ENCODE data around the gene OR10H4.
"Not testable (repeated sequence)": the region's sequence is repeated elsewhere in the genome, so short reads cannot be mapped to it uniquely, and the experiment has no call there.

The OR10H4 gene

DNA sequence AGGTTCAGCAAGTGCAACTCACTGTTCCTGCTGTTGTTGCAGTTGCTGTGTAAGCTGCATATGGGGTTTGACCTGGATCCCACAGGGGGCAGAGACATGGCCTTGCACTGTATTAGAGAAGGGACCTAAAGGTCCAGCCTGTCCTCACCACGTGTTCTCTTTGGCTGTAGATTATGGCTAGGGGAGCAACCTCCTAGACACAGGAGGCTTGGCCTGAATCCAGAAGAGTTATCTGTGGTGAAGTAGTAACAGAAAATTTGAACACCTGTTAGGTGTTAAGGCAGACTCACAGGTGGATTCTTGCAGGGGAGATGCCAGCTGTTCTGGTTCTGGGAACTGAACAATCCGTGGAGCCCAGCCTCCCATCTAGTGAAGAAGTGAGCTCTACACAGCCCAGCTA is 11.0 kb upstream of the OR10H4 start:
- H3K9me3 ChIP-seq (ENCODE audit: control insufficient read depth, insufficient read depth, low read length), result peaks cover 32% of the 10 kb centered on the region

GRCh38 chr19:15944401-15944800 is 4.4 kb upstream of the OR10H4 start:
- Histone ChIP-seq H3K9me3 (ENCODE audit: control insufficient read depth, insufficient read depth, low read length) (peaks cover 14% of the 10 kb centered on the region), H3K4me3 (ENCODE audit: low read length) (no peak overlapping the region), H3K36me3 (ENCODE audit: control insufficient read depth, insufficient read depth, low read length) (no peaks in the 10 kb centered on the region), H3K4me1 (ENCODE audit: control insufficient read depth, insufficient read depth, low read length) (no peaks in the 10 kb centered on the region), H3K27me3 (ENCODE audit: control insufficient read depth, insufficient read depth, low read length) (no peaks in the 10 kb centered on the region), H3K27ac (ENCODE audit: low read length) (no peak overlapping the region)
- DNase-seq (ENCODE audit: low read depth, low spot score), result no peak
- no CpG with 5 or more reads among the region's 4 CpGs for WGBS (ENCODE audit: insufficient coverage, insufficient read length)

More for the DNA sequence above, 11.0 kb upstream of the OR10H4 start:
- DNase-seq (ENCODE audit: low read depth, low spot score), result no peak
- H3K4me3 ChIP-seq (ENCODE audit: low read length), result no peak overlapping the region
- no CpG with 5 or more reads among the region's 2 CpGs for WGBS (ENCODE audit: insufficient coverage, insufficient read length)
- H3K4me1 ChIP-seq (ENCODE audit: control insufficient read depth, insufficient read depth, low read length), result no peaks in the 10 kb centered on the region
- H3K27me3 ChIP-seq (ENCODE audit: control insufficient read depth, insufficient read depth, low read length), result no peaks in the 10 kb centered on the region
- no peaks in the 10 kb centered on the region for H3K36me3 ChIP-seq (ENCODE audit: control insufficient read depth, insufficient read depth, low read length)
- H3K27ac ChIP-seq (ENCODE audit: low read length), result no peak overlapping the region

DNA sequence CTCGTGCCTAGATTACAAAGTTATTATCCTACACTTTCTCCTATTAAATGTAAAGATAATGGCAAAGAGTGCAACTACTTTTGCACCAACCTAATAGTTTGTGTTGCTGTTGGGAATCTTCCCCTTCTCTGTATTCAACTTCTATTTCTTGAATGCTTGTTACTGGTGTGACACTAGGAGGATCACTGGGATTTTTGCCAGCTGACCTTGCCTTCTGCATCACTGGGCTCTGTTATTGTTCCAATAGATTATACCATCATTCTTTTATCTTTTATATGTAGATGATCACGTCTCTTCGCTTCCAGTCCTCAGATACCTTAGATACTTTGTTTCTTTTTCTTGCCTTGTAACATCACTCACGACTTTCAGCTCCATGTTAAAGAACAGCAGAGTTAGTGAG is 3.5 kb upstream of the OR10H4 start:
- H3K9me3 ChIP-seq (ENCODE audit: control insufficient read depth, insufficient read depth, low read length), result peaks cover 9% of the 10 kb centered on the region
- no peaks in the 10 kb centered on the region for H3K27me3 ChIP-seq (ENCODE audit: control insufficient read depth, insufficient read depth, low read length)
- H3K27ac ChIP-seq (ENCODE audit: low read length), result no peak overlapping the region
- no peaks in the 10 kb centered on the region for H3K4me1 ChIP-seq (ENCODE audit: control insufficient read depth, insufficient read depth, low read length)
- WGBS (ENCODE audit: insufficient coverage, insufficient read length), result no CpG with 5 or more reads among the region's 4 CpGs
- H3K4me3 ChIP-seq (ENCODE audit: low read length), result no peak overlapping the region
- DNase-seq (ENCODE audit: low read depth, low spot score), result no peak
- no peaks in the 10 kb centered on the region for H3K36me3 ChIP-seq (ENCODE audit: control insufficient read depth, insufficient read depth, low read length)

DNA sequence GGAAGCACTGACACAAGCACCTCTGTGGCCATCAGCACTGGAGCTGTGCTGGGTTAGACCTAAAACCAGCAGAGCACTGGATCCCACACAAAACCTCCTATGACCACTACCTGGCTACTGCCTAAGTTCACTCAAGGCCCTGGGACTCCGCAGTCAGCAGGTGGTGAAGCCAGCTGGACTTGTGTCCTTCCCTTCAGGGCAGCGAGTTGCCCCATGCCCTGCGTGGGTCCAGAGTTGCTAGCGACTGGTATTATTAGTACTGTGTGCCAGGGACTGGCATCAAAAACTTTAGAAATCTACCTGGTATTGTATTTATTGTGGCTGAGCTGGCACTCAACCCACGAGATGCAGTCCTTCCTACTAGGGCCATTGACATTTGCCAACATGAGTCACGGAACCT is 6.0 kb downstream of the OR10H4 start:
- Histone ChIP-seq H3K9me3 (ENCODE audit: control insufficient read depth, insufficient read depth, low read length) (peaks cover 9% of the 10 kb centered on the region), H3K27ac (ENCODE audit: low read length) (no peak overlapping the region), H3K36me3 (ENCODE audit: control insufficient read depth, insufficient read depth, low read length) (no peaks in the 10 kb centered on the region), H3K4me3 (ENCODE audit: low read length) (no peak overlapping the region), H3K27me3 (ENCODE audit: control insufficient read depth, insufficient read depth, low read length) (no peaks in the 10 kb centered on the region), H3K4me1 (ENCODE audit: control insufficient read depth, insufficient read depth, low read length) (no peaks in the 10 kb centered on the region)
- WGBS (ENCODE audit: insufficient coverage, insufficient read length), result no CpG with 5 or more reads among the region's 6 CpGs
- no peak for DNase-seq (ENCODE audit: low read depth, low spot score)

GRCh38 chr19:15962319-15962718 is 13.5 kb downstream of the OR10H4 start:
- no peak for DNase-seq (ENCODE audit: low read depth, low spot score)
- Histone ChIP-seq H3K36me3 (ENCODE audit: control insufficient read depth, insufficient read depth, low read length) (no peaks in the 10 kb centered on the region), H3K27me3 (ENCODE audit: control insufficient read depth, insufficient read depth, low read length) (no peaks in the 10 kb centered on the region), H3K9me3 (ENCODE audit: control insufficient read depth, insufficient read depth, low read length) (peaks cover 20% of the 10 kb centered on the region), H3K4me3 (ENCODE audit: low read length) (no peak overlapping the region), H3K27ac (ENCODE audit: low read length) (no peak overlapping the region), H3K4me1 (ENCODE audit: control insufficient read depth, insufficient read depth, low read length) (no peaks in the 10 kb centered on the region)
- WGBS (ENCODE audit: insufficient coverage, insufficient read length), result no CpG with 5 or more reads among the region's 6 CpGs

- WGBS (ENCODE audit: insufficient coverage, insufficient read length), result no CpG with 5 or more reads among the region's 2 CpGs
- H3K27me3 ChIP-seq (ENCODE audit: control insufficient read depth, insufficient read depth, low read length), result no peaks in the 10 kb centered on the region
- no peaks in the 10 kb centered on the region for H3K36me3 ChIP-seq (ENCODE audit: control insufficient read depth, insufficient read depth, low read length)
- no peak for DNase-seq (ENCODE audit: low read depth, low spot score)
- H3K9me3 ChIP-seq (ENCODE audit: control insufficient read depth, insufficient read depth, low read length), result peaks cover 18% of the 10 kb centered on the region
- H3K4me1 ChIP-seq (ENCODE audit: control insufficient read depth, insufficient read depth, low read length), result no peaks in the 10 kb centered on the region
- H3K27ac ChIP-seq (ENCODE audit: low read length), result no peak overlapping the region
- no peak overlapping the region for H3K4me3 ChIP-seq (ENCODE audit: low read length)
These were observed 15.4 kb downstream of the OR10H4 start for GRCh38 chr19:15964231-15964630.

GRCh38 chr19:15971224-15971780 is 22.5 kb downstream of the OR10H4 start:
- Histone ChIP-seq H3K27me3 (ENCODE audit: control insufficient read depth, insufficient read depth, low read length) (no peaks in the 10 kb centered on the region), H3K9me3 (ENCODE audit: control insufficient read depth, insufficient read depth, low read length) (peaks cover 6% of the 10 kb centered on the region)
- no CpG with 5 or more reads among the region's 5 CpGs for WGBS (ENCODE audit: insufficient coverage, insufficient read length)

GRCh38 chr19:15972043-15972442 is 23.2 kb downstream of the OR10H4 start:
- H3K9me3 ChIP-seq (ENCODE audit: control insufficient read depth, insufficient read depth, low read length); H3K4me3 ChIP-seq (ENCODE audit: low read length); H3K27ac ChIP-seq (ENCODE audit: low read length); H3K27me3 ChIP-seq (ENCODE audit: control insufficient read depth, insufficient read depth, low read length); H3K4me1 ChIP-seq (ENCODE audit: control insufficient read depth, insufficient read depth, low read length); H3K36me3 ChIP-seq (ENCODE audit: control insufficient read depth, insufficient read depth, low read length); DNase-seq (ENCODE audit: low read depth, low spot score): not testable (repeated sequence)

More at GRCh38 chr19:15971224-15971780, 22.5 kb downstream of the OR10H4 start:
- Histone ChIP-seq H3K4me3 (ENCODE audit: low read length) (no peak overlapping the region), H3K36me3 (ENCODE audit: control insufficient read depth, insufficient read depth, low read length) (no peaks in the 10 kb centered on the region), H3K4me1 (ENCODE audit: control insufficient read depth, insufficient read depth, low read length) (no peaks in the 10 kb centered on the region), H3K27ac (ENCODE audit: low read length) (no peak overlapping the region)
- DNase-seq (ENCODE audit: low read depth, low spot score), result no peak

DNA sequence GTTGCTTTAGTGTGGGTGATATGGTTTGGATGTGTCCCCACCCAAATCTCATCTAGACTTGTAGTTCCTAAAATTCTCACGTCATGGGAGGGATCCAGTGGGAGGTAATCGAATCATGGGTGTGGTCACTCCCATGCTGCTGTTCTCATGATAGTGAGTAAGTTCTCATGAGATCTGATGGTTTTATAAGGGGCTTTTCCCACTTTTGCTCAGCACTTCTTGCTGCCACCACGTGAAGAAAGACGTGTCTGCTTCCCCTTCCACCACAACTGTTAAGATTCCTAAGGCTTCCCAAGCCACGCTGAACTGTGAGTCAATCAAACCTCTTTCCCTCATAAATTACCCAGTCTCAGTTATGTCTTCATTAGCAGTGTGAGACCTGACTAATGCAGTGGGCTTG is 26.0 kb downstream of the OR10H4 start:
- H3K36me3 ChIP-seq (ENCODE audit: control insufficient read depth, insufficient read depth, low read length), result no peaks in the 10 kb centered on the region
- no peak overlapping the region for H3K4me3 ChIP-seq (ENCODE audit: low read length)
- no peak overlapping the region for H3K27ac ChIP-seq (ENCODE audit: low read length)
- no peaks in the 10 kb centered on the region for H3K4me1 ChIP-seq (ENCODE audit: control insufficient read depth, insufficient read depth, low read length)
- no peaks in the 10 kb centered on the region for H3K27me3 ChIP-seq (ENCODE audit: control insufficient read depth, insufficient read depth, low read length)
- DNase-seq (ENCODE audit: low read depth, low spot score), result no peak
- WGBS (ENCODE audit: insufficient coverage, insufficient read length), result no CpG with 5 or more reads among the region's 5 CpGs
- H3K9me3 ChIP-seq (ENCODE audit: control insufficient read depth, insufficient read depth, low read length), result peaks cover 14% of the 10 kb centered on the region

DNA sequence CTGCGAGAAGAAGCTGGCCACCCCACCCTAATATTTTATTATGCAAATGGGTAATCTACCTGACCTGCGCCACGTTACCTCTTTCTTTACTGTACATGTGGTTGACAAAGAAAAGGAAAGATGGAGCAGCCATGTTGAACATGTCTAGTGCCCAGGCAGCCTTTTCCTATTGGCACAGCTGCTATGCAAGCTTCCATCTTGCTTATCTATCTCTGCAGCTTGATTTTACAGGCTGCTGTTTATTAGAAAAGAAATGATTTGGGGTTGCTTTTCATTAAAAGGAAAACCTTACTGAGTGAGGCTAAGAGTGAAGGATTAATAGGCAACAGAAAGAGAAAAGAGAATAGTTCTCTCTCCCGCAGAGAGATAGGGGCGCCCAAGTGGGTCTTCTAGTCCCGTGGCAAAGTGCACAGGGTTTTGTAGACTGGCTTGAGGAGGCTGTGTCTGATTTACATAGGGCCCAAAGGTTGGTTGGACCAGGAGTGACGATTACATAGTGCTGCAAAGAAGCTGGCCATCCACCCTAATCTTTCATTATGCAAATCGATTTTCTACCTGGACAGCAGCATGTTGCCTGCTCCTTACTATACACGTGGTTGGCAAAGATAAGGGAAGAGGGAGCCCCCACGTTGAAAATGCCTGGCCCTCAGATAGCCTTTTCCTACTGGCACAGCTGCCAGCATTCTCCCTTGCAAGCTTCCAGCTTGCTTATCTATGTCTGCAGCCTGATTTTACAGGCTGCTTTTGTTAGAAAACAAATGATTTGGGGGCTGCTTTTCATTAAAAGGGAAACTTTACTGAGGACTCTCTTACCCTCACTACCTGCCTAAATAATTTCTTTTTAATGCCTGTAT is 28.3 kb downstream of the OR10H4 start:
- Histone ChIP-seq H3K27ac (ENCODE audit: low read length) (no peak overlapping the region), H3K27me3 (ENCODE audit: control insufficient read depth, insufficient read depth, low read length) (no peaks in the 10 kb centered on the region), H3K4me3 (ENCODE audit: low read length) (no peak overlapping the region), H3K36me3 (ENCODE audit: control insufficient read depth, insufficient read depth, low read length) (no peaks in the 10 kb centered on the region), H3K9me3 (ENCODE audit: control insufficient read depth, insufficient read depth, low read length) (peaks cover 20% of the 10 kb centered on the region), H3K4me1 (ENCODE audit: control insufficient read depth, insufficient read depth, low read length) (no peaks in the 10 kb centered on the region)
- no peak for DNase-seq (ENCODE audit: low read depth, low spot score)
- WGBS (ENCODE audit: insufficient coverage, insufficient read length), result no CpG with 5 or more reads among the region's 10 CpGs

DNA sequence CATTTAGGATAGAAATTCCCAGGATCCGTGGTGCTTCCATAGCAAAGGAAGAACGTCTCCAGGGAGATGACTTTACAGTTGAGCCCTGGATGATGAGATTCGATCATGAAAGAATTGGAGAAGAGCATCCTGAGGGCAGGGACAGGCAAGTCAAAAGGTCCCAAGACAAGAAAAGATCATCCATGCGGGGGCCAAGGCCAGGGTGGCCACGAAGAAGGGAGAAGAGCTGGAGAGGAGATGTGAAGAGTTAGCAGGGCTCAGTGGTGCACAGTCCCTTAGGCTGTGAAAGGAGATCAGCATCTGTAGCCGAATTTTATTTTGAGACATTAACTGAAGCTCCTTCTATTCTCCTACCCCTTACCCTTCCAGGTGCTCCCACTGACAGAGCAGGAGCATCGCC is 28.9 kb downstream of the OR10H4 start:
- no CpG with 5 or more reads among the region's 7 CpGs for WGBS (ENCODE audit: insufficient coverage, insufficient read length)
- Histone ChIP-seq H3K9me3 (ENCODE audit: control insufficient read depth, insufficient read depth, low read length) (peaks cover 20% of the 10 kb centered on the region), H3K36me3 (ENCODE audit: control insufficient read depth, insufficient read depth, low read length) (no peaks in the 10 kb centered on the region)

More for the DNA sequence above, 28.9 kb downstream of the OR10H4 start:
- Histone ChIP-seq H3K27ac (ENCODE audit: low read length) (no peak overlapping the region), H3K4me1 (ENCODE audit: control insufficient read depth, insufficient read depth, low read length) (no peaks in the 10 kb centered on the region), H3K27me3 (ENCODE audit: control insufficient read depth, insufficient read depth, low read length) (no peaks in the 10 kb centered on the region), H3K4me3 (ENCODE audit: low read length) (no peak overlapping the region)
- no peak for DNase-seq (ENCODE audit: low read depth, low spot score)
